Urinary bladder (tissue), 4 donors: ENCODE data around the gene HEXA. TPM values are rescaled to one million over a fixed set of nuclear protein-coding genes. Genes with fewer than 3 reads are reported as not detected.
"Not testable (repeated sequence)": the region's sequence is repeated elsewhere in the genome, so short reads cannot be mapped to it uniquely, and the experiment has no call there.

ENCODE experiments used
- DNase-seq: peaks from one replicate; pipeline ENCODE4 v3.0.0-alpha.2; 2015; ENCODE audit errors: extremely low spot score
- H3K27ac ChIP-seq: one replicate; pipeline ENCODE4 v1.5.1; 2013; ENCODE audit warnings: low read depth, mild to moderate bottlenecking, moderate library complexity
- H3K36me3 ChIP-seq: one replicate; pipeline ENCODE4 v1.6.1; 2013; ENCODE audit warnings: mild to moderate bottlenecking, moderate library complexity; ENCODE audit not compliant: insufficient read depth
- H3K4me1 ChIP-seq: one replicate; pipeline ENCODE4 v1.6.1; 2013; ENCODE audit warnings: mild to moderate bottlenecking, moderate library complexity; ENCODE audit not compliant: insufficient read depth
- H3K4me3 ChIP-seq: one replicate; pipeline ENCODE4 v1.5.1; 2013; ENCODE audit warnings: low read depth, low read length
- WGBS: extraction: QIAGEN DNeasy Blood & Tissue Kit; methylation state at CpG from one replicate; pipeline ENCODE4 v1.1.7; 2013; 5-methylcytosine and 5-hydroxymethylcytosine counted together
- polyA plus RNA-seq: library from polyadenylated mRNA; stranded (reverse); fragments of 200-250 nt; gene quantifications from one replicate; pipeline ENCODE4 v1.2.3, GENCODE V29; 2013
- total RNA-seq: library from RNA; depleted of rRNA; stranded (reverse); fragments of >200 nt; gene quantifications from one replicate; pipeline ENCODE4 v1.2.3, GENCODE V29; 2014
- donor health status: healthy with polysubstance abuse.
- donor health status: healthy.

The HEXA gene
- total RNA-seq (64.0 TPM), polyA plus RNA-seq (87.1 TPM)

DNA sequence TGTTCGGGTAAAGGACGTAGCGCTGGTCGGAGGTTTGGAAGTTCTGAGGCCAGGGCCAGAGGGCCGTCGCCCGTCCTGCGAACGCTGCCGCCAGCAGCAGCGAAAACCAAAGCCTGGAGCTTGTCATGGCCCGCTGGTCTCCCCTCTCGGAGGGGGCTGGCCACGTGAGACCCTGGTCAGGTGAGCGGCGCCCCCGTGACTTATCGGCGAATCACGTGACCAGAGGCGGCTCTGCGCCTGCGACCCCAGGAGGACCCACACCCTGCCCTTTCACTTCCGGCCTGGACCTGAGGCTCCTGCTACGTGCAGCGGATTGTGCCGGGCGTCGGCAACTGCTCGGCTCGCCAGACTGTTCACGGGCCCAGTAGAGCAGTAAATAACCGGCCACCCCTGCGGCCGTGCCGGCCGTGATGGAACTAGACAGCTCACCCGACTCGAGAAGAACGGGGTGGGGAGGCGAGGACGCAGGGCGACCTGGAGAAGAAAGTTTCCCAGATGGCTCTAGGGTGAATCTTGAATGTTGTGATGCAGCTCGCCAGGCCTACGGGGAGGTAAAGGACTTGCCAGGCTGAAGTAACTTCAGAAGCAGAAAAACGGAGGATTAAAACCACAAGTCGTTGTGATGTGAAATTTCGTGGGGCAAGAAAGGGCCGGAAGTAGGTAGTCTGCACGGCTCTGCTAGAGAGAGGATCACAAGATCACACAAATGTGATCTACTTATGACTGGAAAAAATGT lies at the start of gene HEXA:
HEXA (minus strand) TSS at position 169 of the 736 bp plus-strand sequence; CDS start at position 127, 42 bp downstream.
- H3K4me3 ChIP-seq: peak within 1 kb of the TSS; percentile 62
- H3K27ac ChIP-seq: peak within 1 kb of the TSS; percentile 69
- no peaks in the 10 kb centered on the region for H3K36me3 ChIP-seq
- WGBS: under 1% methylated on average over 50 of the region's 50 CpGs
- peak; percentile 69 for DNase-seq
- no peaks in the 10 kb centered on the region for H3K4me1 ChIP-seq

DNA sequence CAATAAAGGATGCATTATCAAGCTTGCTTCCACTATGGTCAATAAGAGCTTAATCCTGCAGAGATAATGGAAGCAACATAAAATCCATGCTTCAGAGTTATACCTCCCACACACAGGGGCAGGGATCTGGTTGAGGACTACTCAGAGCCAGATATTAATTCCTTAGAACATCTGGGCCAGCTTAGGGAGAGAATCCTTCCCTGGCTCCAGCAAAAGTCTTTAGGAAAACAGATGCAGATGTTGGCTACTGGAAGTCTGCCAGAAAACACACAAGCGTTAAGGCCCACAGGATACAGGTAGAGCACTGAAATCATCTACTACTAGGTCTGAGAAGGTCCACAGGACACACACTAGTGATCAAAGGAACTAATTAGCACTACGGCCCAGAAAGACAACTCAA lies 47.4 kb upstream of the HEXA start:
- Histone ChIP-seq H3K27ac (no peak overlapping the region), H3K36me3 (no peaks in the 10 kb centered on the region), H3K4me3 (no peak overlapping the region), H3K4me1 (no peaks in the 10 kb centered on the region)
- WGBS: 62% methylated on average over 2 of the region's 2 CpGs
- no peak for DNase-seq

DNA sequence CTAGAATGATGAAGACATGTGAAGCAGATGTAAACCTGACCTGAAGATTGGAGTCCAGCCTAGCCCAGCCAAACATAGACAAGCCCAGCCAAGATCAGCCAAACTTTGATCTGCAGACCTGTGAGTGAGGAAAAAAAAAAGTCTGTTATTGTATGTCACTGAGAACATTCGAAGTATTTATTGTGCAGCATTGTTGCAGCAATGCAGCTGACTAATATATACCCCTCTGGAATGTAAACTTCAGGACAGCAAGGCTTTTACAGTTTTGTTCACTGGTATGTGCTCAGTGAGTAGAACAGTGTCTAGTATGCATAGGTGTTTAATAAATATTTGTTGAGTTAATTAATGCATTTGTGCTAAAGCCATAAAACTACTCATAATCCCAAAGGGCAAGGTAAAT lies 45.7 kb upstream of the HEXA start:
- Histone ChIP-seq H3K36me3 (no peaks in the 10 kb centered on the region), H3K27ac (no peak overlapping the region), H3K4me3 (no peak overlapping the region), H3K4me1 (no peaks in the 10 kb centered on the region)
- WGBS: 35% methylated on average over 1 of the region's 1 CpG
- no peak for DNase-seq

DNA sequence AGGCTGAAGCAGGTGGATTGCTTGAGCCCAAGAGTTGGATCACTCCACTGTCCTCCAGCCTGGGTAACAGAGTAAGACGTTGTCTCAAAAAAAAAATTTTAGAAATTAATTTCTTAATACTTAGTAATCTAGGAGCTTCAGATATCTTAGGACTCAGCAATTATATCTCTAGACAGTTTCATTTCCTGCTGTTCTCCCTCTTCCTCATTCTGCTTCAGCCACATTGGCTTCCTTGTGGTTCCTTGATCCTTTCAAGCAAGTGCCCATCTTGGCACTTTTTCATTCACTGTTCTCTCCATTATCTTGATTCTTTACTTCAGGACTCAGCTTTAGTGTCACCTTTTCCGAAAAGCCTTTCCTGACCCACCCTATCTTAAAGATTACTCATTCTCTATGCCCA lies 44.8 kb upstream of the HEXA start:
- Histone ChIP-seq H3K4me3 (no peak overlapping the region), H3K4me1 (no peaks in the 10 kb centered on the region), H3K36me3 (no peaks in the 10 kb centered on the region), H3K27ac (no peak overlapping the region)
- no peak for DNase-seq
- 73% methylated on average over 2 of the region's 2 CpGs for WGBS

DNA sequence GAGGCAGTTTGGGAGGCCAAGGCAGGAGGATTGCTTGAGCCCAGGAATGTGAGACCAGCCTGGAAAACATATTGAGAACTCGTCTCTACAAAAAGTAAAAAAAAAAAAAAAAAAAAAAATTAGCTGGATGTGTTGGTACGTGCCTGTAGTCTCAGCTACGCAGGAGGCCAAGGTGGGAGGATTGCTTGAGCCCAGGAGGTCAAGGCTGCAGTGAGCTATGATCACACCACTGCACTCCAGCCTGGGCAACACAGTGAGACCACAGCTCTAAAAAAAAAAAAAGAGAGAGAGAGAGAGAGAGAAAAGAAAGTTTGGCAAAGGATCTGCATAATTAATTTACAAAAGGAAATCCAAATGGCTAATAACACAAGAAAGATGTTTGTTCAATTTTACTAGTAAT lies 44.0 kb upstream of the HEXA start:
- not testable (repeated sequence) for H3K36me3 ChIP-seq, H3K4me3 ChIP-seq, DNase-seq, H3K27ac ChIP-seq, H3K4me1 ChIP-seq
- 76% methylated on average over 3 of the region's 3 CpGs for WGBS

DNA sequence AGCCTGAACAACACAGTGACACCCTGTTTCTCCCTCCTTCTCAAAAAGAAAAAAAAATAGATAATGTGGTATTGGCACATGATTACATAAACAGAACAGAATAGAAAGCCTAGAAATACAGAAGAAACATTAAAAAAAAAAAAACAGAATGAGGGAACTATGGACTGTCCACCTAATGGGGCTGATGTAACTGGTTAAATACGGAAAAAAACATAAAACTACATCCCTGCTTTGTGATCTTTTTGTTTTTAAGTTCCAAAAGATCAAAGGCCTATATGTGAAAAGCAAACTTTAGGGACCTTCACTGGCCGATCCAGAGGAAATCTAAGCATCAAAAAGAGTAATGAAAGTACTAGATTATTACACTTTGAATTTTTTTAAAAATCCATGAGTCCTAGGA lies 39.5 kb upstream of the HEXA start:
- Histone ChIP-seq H3K27ac (no peak overlapping the region), H3K36me3 (no peaks in the 10 kb centered on the region), H3K4me1 (no peaks in the 10 kb centered on the region), H3K4me3 (no peak overlapping the region)
- WGBS: 61% methylated on average over 2 of the region's 2 CpGs
- no peak for DNase-seq

DNA sequence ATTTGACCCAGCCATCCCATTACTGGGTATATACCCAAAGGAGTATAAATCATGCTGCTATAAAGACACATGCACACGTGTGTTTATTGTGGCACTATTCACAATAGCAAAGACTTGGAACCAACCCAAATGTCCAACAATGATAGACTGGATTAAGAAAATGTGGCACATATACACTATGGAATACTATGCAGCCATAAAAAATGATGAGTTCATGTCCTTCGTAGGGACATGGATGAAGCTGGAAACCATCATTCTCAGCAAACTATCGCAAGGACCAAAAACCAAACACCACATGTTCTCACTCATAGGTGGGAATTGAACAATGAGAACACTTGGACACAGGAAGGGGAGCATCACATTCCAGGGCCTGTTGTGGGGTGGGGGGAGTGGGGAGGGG lies 37.5 kb upstream of the HEXA start:
- not testable (repeated sequence) for DNase-seq

DNA sequence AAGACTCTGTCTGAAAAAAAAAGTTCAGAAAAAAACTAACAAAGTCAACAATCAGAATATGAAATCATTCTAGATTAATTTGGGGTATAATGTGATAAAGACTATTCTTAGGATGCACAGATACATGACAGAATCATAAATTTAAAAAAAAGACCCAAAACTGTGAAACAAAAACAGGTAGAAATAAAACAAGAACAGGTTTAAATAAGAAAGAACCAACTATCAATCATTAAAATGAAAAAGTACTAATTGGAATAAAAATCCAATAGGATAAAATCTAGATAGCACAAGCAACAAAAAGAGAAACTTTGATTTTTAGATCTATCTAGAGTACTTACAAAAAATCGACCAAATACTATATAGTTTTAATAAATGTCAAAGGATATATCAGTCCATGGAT lies 35.7 kb upstream of the HEXA start:
- DNase-seq: no peak
- Histone ChIP-seq H3K27ac (no peak overlapping the region), H3K4me1 (no peaks in the 10 kb centered on the region), H3K36me3 (no peaks in the 10 kb centered on the region), H3K4me3 (no peak overlapping the region)
- 35% methylated on average over 1 of the region's 1 CpG for WGBS

More for the DNA sequence above, 37.5 kb upstream of the HEXA start:
- not testable (repeated sequence) for H3K36me3 ChIP-seq, H3K27ac ChIP-seq, H3K4me1 ChIP-seq, H3K4me3 ChIP-seq
- 80% methylated on average over 3 of the region's 3 CpGs for WGBS

DNA sequence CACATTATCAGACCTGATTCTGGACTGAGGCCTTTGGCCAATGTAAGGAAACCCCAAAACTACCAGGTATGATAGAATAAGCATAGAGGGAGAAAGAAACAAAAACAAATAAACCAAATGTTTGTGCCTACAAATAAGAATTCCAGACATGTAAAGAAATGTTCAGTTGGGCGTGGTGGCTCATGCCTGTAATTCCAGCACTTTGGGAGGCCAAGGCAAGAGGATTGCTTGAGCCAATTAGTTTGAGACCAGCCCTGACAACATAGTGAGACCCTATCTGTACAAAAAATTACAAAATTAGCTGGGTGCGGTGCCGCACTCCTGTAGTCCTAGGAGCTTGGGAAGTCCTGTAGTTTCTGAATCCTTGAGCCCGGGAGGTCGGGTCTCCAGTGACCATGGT lies 35.3 kb upstream of the HEXA start:
- no peaks in the 10 kb centered on the region for H3K36me3 ChIP-seq
- H3K4me3 ChIP-seq: no peak overlapping the region
- DNase-seq: no peak
- 87% methylated on average over 5 of the region's 5 CpGs for WGBS
- no peaks in the 10 kb centered on the region for H3K4me1 ChIP-seq
- H3K27ac ChIP-seq: no peak overlapping the region

DNA sequence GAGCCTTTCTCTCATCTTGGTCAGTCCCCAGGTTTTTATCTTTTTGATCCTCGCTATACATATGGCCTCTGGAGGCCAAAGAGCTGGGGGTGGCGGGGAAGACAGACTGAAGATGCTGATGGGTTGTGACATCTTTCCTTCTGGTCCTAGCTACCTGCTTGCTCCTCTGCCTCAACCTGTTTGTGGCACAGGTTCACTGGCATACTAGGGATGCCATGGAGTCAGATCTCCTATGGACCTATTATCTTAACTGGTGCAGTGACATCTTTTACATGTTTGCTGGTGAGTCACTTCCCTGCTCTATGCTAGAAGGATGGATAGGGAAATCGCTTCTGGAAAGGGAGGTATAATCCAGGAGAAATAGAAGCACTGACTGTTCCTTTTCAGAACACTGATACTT lies 31.1 kb upstream of the HEXA start:
- Histone ChIP-seq H3K36me3 (no peaks in the 10 kb centered on the region), H3K4me3 (no peak overlapping the region), H3K27ac (no peak overlapping the region), H3K4me1 (no peaks in the 10 kb centered on the region)
- DNase-seq: no peak
- WGBS: 76% methylated on average over 3 of the region's 3 CpGs

DNA sequence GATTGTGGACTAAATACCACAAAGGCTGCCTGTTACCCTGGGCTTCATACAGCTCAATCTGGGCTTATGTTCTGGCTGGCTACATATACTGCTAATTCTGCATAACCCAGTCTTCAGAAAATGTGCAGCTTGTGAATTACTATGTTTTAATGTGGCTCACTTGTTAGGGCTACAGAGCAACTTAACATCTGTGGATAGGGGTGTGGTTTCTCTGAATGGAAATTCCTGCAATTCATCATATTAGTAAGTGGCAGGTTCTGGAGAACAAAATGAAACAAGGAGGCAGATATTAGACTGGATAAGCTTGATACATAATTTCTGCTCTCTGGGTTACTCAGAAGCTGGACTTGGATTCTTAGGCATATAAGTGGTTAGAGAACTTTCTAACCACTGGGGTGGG lies 29.0 kb upstream of the HEXA start:
- Histone ChIP-seq H3K4me3 (no peak overlapping the region), H3K36me3 (no peaks in the 10 kb centered on the region), H3K27ac (no peak overlapping the region), H3K4me1 (no peaks in the 10 kb centered on the region)
- no peak for DNase-seq

DNA sequence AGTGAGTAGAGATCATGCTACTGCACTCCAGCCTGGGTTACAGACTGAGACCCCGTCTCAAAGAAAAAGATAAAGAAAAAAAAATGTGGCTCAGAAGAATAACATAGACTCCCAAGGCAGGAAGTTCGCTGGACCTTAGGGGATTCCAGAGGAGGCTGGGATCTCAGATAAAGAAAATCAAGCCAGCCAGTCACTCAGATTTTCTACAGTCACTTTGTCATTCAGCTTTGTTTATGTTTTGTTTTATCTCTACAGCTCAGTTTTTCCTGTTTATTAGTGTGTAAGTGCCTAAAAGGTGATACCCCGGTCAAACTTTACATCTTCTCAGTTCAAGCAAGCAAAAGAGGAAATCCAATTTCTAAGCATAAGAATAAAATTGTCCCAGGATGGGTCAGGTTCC lies 28.5 kb upstream of the HEXA start:
- no peak for DNase-seq
- H3K4me3 ChIP-seq: no peak overlapping the region
- H3K4me1 ChIP-seq: no peaks in the 10 kb centered on the region
- 26% methylated on average over 3 of the region's 3 CpGs for WGBS
- H3K36me3 ChIP-seq: no peaks in the 10 kb centered on the region
- no peak overlapping the region for H3K27ac ChIP-seq

DNA sequence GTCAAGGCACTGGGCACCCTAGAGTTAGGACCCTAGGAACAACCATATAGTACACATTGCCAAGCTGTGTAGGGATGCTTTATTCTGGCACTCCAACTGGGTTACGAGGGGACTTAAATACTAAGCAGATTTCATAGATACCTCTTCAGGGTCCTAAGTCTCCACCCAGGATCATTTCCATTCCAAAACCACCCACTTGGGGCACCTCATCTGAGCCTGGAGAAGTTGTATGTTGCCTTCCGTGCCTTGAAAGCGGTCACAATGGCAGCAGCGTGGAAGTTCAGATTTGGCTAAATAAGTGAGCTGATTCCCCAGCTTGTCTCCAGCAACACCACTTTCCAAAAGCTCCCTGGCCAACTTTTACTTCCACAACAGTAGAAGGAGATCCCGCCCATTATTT lies 26.9 kb upstream of the HEXA start:
- H3K4me3 ChIP-seq: no peak overlapping the region
- 70% methylated on average over 5 of the region's 5 CpGs for WGBS
- no peaks in the 10 kb centered on the region for H3K36me3 ChIP-seq
- H3K4me1 ChIP-seq: no peaks in the 10 kb centered on the region
- no peak overlapping the region for H3K27ac ChIP-seq
- no peak for DNase-seq

DNA sequence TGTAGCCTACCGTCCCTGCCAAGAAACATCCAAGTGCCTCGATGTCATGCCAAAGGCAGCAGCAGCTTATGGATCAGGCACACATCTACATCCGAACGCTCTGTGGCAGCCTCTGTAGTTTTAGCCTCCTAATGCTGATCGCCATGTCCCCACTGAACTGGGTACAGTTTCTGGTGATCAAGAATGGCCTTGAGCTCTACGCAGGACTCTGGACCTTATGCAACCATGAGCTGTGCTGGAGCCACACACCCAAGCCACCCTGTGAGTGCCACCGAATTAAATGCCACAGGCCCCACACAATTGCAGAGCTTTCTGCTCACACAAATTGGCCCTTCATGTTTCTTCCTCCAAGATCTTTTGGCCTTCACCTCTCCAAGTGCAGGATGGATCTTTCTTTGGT lies 22.8 kb upstream of the HEXA start:
- H3K27ac ChIP-seq: no peak overlapping the region
- H3K36me3 ChIP-seq: no peaks in the 10 kb centered on the region
- 85% methylated on average over 7 of the region's 7 CpGs for WGBS
- no peaks in the 10 kb centered on the region for H3K4me1 ChIP-seq
- no peak overlapping the region for H3K4me3 ChIP-seq
- DNase-seq: no peak
